ENCODE data around the gene FAM20A.

Gene FAM20A

GRCh38 chr17:68580236-68580770 lies 20.9 kb downstream of the FAM20A start:
- no peak for TF ChIP-seq CTCF (IDR thresholded peaks at IDR 0.05; ENCODE audit: low read depth, low read length)
- Histone ChIP-seq H3K9me3 (ENCODE audit: severe bottlenecking) (no peaks in the 10 kb centered on the region), H3K27ac (no peak overlapping the region), H3K36me3 (no peaks in the 10 kb centered on the region), H3K4me3 (ENCODE audit: low read depth, low read length) (no peak overlapping the region), H3K27me3 (ENCODE audit: insufficient read depth, low read depth, severe bottlenecking) (no peaks in the 10 kb centered on the region)
- DNase-seq, result no peak

- Histone ChIP-seq H3K4me3 (ENCODE audit: low read depth, low read length) (no peak overlapping the region), H3K27me3 (ENCODE audit: insufficient read depth, low read depth, severe bottlenecking) (no peaks in the 10 kb centered on the region), H3K9me3 (ENCODE audit: severe bottlenecking) (no peaks in the 10 kb centered on the region), H3K27ac (no peak overlapping the region), H3K36me3 (no peaks in the 10 kb centered on the region)
- DNase-seq, result no peak
- TF ChIP-seq CTCF (IDR thresholded peaks at IDR 0.05; ENCODE audit: low read depth, low read length), result no peak
Observed at GRCh38 chr17:68579194-68579927, 21.8 kb downstream of the FAM20A start.

GRCh38 chr17:68578236-68578635 lies 22.9 kb downstream of the FAM20A start:
- H3K27ac ChIP-seq, result no peak overlapping the region
- no peaks in the 10 kb centered on the region for H3K27me3 ChIP-seq (ENCODE audit: insufficient read depth, low read depth, severe bottlenecking)
- H3K9me3 ChIP-seq (ENCODE audit: severe bottlenecking), result no peaks in the 10 kb centered on the region
- no peak overlapping the region for H3K4me3 ChIP-seq (ENCODE audit: low read depth, low read length)
- no peaks in the 10 kb centered on the region for H3K36me3 ChIP-seq
- no peak for DNase-seq
- TF ChIP-seq CTCF (IDR thresholded peaks at IDR 0.05; ENCODE audit: low read depth, low read length), result no peak

- Histone ChIP-seq H3K9me3 (ENCODE audit: severe bottlenecking) (no peaks in the 10 kb centered on the region), H3K27me3 (ENCODE audit: insufficient read depth, low read depth, severe bottlenecking) (no peaks in the 10 kb centered on the region), H3K4me3 (ENCODE audit: low read depth, low read length) (no peak overlapping the region), H3K36me3 (no peaks in the 10 kb centered on the region), H3K27ac (no peak overlapping the region)
- DNase-seq, result no peak
- TF ChIP-seq CTCF (IDR thresholded peaks at IDR 0.05; ENCODE audit: low read depth, low read length), result no peak
Observed at GRCh38 chr17:68577497-68577821, 23.7 kb downstream of the FAM20A start.

- peak; percentile 4; the same call in 1 of the 2 replicates for TF ChIP-seq CTCF (IDR thresholded peaks at IDR 0.05; ENCODE audit: low read depth, low read length)
- no peaks in the 10 kb centered on the region for H3K27me3 ChIP-seq (ENCODE audit: insufficient read depth, low read depth, severe bottlenecking)
- no peak for DNase-seq
Observed at GRCh38 chr17:68576811-68577496, 24.2 kb downstream of the FAM20A start.

More at GRCh38 chr17:68576811-68577496, 24.2 kb downstream of the FAM20A start:
- no peak overlapping the region for H3K27ac ChIP-seq
- H3K4me3 ChIP-seq (ENCODE audit: low read depth, low read length), result no peak overlapping the region
- no peaks in the 10 kb centered on the region for H3K36me3 ChIP-seq
- no peaks in the 10 kb centered on the region for H3K9me3 ChIP-seq (ENCODE audit: severe bottlenecking)

Data from WERI-Rb-1 (cell line).